ENCODE measurements around the gene ZRANB3.
"Not testable (repeated sequence)": the region's sequence is repeated elsewhere in the genome, so short reads cannot be mapped to it uniquely, and the experiment has no call there.

The ZRANB3 gene

DNA sequence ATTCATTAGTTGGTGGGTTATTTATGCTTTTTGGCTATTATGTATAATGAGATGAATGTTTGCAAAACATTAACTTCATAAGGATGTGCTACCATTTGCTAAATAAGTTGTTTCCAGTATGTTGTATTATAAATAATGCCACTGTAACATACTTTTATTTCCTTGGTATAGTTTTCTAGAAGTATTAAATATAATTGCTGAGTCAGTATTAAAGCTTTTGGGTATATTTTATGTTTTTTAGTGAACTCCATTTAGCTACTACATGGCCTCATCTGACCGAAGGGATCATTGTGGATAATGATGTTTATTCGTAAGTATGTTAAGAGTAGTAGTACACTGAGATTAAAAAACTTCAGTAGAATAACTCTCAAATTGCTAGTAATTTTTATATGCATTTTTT lies 405.1 kb downstream of the ZRANB3 start:
- H3K27ac ChIP-seq (ENCODE audit: low read length), result no peak overlapping the region
- TF ChIP-seq EZH2 (optimal IDR thresholded peaks at IDR 0.05; ENCODE audit: low read depth, low read length) (no peak), EZH2phosphoT487 (IDR thresholded peaks at IDR 0.05; ENCODE audit: low read length) (no peak)
- TF ChIP-seq, protein P1, sequence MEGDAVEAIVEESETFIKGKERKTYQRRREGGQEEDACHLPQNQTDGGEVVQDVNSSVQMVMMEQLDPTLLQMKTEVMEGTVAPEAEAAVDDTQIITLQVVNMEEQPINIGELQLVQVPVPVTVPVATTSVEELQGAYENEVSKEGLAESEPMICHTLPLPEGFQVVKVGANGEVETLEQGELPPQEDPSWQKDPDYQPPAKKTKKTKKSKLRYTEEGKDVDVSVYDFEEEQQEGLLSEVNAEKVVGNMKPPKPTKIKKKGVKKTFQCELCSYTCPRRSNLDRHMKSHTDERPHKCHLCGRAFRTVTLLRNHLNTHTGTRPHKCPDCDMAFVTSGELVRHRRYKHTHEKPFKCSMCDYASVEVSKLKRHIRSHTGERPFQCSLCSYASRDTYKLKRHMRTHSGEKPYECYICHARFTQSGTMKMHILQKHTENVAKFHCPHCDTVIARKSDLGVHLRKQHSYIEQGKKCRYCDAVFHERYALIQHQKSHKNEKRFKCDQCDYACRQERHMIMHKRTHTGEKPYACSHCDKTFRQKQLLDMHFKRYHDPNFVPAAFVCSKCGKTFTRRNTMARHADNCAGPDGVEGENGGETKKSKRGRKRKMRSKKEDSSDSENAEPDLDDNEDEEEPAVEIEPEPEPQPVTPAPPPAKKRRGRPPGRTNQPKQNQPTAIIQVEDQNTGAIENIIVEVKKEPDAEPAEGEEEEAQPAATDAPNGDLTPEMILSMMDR (IDR thresholded peaks at IDR 0.05; ENCODE audit: low read length), result no peak
- H3K4me1 ChIP-seq (ENCODE audit: low read length), result no peaks in the 10 kb centered on the region
- H4K20me1 ChIP-seq (ENCODE audit: insufficient read depth, low read length), result no peaks in the 10 kb centered on the region
- H3K36me3 ChIP-seq (replicated peaks; ENCODE audit: insufficient read depth, low read length), result peaks cover 10% of the 10 kb centered on the region
- H3K27me3 ChIP-seq (replicated peaks; ENCODE audit: insufficient read depth, low read length), result no peaks in the 10 kb centered on the region
- no peaks in the 10 kb centered on the region for H3F3A ChIP-seq (ENCODE audit: insufficient read depth, low read length)
- no peak overlapping the region for H2AFZ ChIP-seq (ENCODE audit: low read length)
- H3K9me2 ChIP-seq (replicated peaks; ENCODE audit: insufficient read depth, low read length), result no peaks in the 10 kb centered on the region
- no peaks in the 10 kb centered on the region for H3K79me2 ChIP-seq (ENCODE audit: low read length)
- H3K9ac ChIP-seq (ENCODE audit: low read length), result no peak overlapping the region
- no peak overlapping the region for H3K4me3 ChIP-seq (ENCODE audit: low read length)
- no peak overlapping the region for H3K4me2 ChIP-seq (ENCODE audit: low read depth, low read length)
- no peaks in the 10 kb centered on the region for H3K9me3 ChIP-seq (replicated peaks; ENCODE audit: insufficient read depth, low read length)
- no peak for DNase-seq

DNA sequence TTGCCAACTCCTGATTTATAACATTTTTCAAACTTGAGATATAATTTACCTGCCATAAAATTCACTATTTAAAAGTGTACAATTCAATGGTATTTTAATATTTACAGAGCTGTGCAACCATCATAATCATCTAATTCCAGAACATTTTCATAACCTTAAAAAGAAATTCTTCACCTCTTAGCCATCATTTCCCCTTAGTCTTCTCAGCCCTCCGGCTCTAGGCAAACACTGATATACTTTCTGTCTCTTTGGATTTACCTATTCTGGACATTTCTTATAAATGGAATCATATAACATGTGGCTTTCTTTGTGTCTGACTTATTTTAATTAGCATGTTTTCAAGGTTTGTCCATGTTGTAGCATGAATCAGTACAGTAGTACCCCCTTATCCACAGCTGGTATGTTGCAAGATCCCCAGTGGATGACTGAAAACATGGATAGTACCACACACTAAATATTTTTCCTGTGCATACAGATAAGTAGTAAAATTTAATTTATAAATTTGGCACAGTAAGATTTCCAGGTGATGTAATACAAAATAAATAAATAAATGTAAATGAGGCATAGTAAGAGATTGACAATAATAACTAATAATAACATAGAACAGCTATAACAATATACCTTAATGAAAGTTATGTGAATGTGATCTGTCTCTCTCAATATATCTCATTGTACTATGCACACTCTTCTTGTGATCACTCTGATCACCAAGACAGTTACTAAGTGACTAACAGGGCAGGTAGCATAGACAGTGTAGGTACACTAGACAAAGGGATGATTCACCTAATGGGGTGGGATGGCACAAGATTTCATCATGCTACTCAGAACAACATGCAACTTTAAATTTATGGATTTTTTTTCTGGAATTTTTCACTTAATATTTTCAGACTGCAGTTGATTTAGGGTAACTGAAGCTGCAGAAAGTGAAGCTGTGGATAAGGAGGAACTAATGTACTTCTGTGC lies 405.8 kb downstream of the ZRANB3 start:
- Histone ChIP-seq H4K20me1 (ENCODE audit: insufficient read depth, low read length) (no peaks in the 10 kb centered on the region), H3K27me3 (replicated peaks; ENCODE audit: insufficient read depth, low read length) (no peaks in the 10 kb centered on the region), H3K27ac (ENCODE audit: low read length) (no peak overlapping the region), H3F3A (ENCODE audit: insufficient read depth, low read length) (no peaks in the 10 kb centered on the region), H3K4me3 (ENCODE audit: low read length) (no peak overlapping the region), H2AFZ (ENCODE audit: low read length) (no peak overlapping the region), H3K4me1 (ENCODE audit: low read length) (no peaks in the 10 kb centered on the region), H3K4me2 (ENCODE audit: low read depth, low read length) (no peak overlapping the region), H3K9me2 (replicated peaks; ENCODE audit: insufficient read depth, low read length) (no peaks in the 10 kb centered on the region), H3K36me3 (replicated peaks; ENCODE audit: insufficient read depth, low read length) (peaks cover 7% of the 10 kb centered on the region; the same call in 1 of the 2 replicates), H3K9me3 (replicated peaks; ENCODE audit: insufficient read depth, low read length) (no peaks in the 10 kb centered on the region), H3K79me2 (ENCODE audit: low read length) (no peaks in the 10 kb centered on the region), H3K9ac (ENCODE audit: low read length) (no peak overlapping the region)
- TF ChIP-seq, protein P1 (IDR thresholded peaks at IDR 0.05; ENCODE audit: low read length), result no peak
- no peak for TF ChIP-seq EZH2 (optimal IDR thresholded peaks at IDR 0.05; ENCODE audit: low read depth, low read length)
- TF ChIP-seq EZH2phosphoT487 (IDR thresholded peaks at IDR 0.05; ENCODE audit: low read length), result no peak
- no peak for DNase-seq

DNA sequence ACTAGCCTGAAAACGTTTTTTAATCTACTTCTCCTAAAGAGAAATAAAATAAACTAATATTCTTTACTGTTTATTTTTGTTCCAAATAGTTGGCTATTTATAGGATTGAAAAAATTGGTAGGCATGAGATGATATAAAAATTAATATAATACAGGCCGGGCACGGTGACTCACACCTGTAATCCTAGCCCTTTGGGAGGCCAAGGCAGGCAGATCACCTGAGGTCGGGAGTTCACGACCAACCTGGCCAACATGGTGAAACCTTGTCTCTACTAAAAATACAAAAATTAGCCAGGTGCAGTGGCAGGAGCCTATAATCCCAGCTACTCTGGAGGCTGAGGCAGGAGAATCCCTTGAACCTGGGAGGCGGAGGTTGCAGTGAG lies 409.4 kb downstream of the ZRANB3 start:
- not testable (repeated sequence) for H3K27me3 ChIP-seq (replicated peaks; ENCODE audit: insufficient read depth, low read length); H3K4me3 ChIP-seq (ENCODE audit: low read length); H3K9ac ChIP-seq (ENCODE audit: low read length); H3K9me2 ChIP-seq (replicated peaks; ENCODE audit: insufficient read depth, low read length); H3K9me3 ChIP-seq (replicated peaks; ENCODE audit: insufficient read depth, low read length); H3K4me1 ChIP-seq (ENCODE audit: low read length); H3F3A ChIP-seq (ENCODE audit: insufficient read depth, low read length); H3K4me2 ChIP-seq (ENCODE audit: low read depth, low read length); H3K36me3 ChIP-seq (replicated peaks; ENCODE audit: insufficient read depth, low read length); H3K79me2 ChIP-seq (ENCODE audit: low read length); H3K27ac ChIP-seq (ENCODE audit: low read length); H4K20me1 ChIP-seq (ENCODE audit: insufficient read depth, low read length); H2AFZ ChIP-seq (ENCODE audit: low read length); DNase-seq

Data from MM.1S (cell line).